GM12878 (cell line): Measurements from ENCODE around the gene DISC1. TPM values are rescaled to one million over a fixed set of nuclear protein-coding genes. Genes with fewer than 3 reads are reported as not detected.

Source experiments
- ATAC-seq: fragments of 200-7000 bp; cut with Tn5 transposase; 3 replicates; pipeline ENCODE4 v1.9.1; 2020; ENCODE audit warnings: mild to moderate bottlenecking, moderate library complexity
- BruUV-seq: library from RNA; stranded (reverse); fragments of 400-500 nt; replicated peaks from 2 replicates; lab custom pipeline; 2021; lab: Mats Ljungman, UMichigan
- CTCF ChIA-PET: fragments of 300-600 bp; sonication (Branson Sonifier 250); formaldehyde crosslinking; extraction: SDS; loops from one replicate; lab custom pipeline; 2021; ENCODE audit warnings: inconsistent platforms; lab: Yijun Ruan, JAX
- POLR2A ChIA-PET: fragments of 350-600 bp; formaldehyde crosslinking; extraction: SDS; loops from one replicate; lab custom pipeline; 2021; ENCODE audit warnings: inconsistent platforms; lab: Charles Lee
- RAD21 ChIA-PET: fragments of 300-600 bp; sonication (Branson Sonifier 250); formaldehyde crosslinking; loops from one replicate; lab custom pipeline; 2023; ENCODE audit warnings: antibody characterized with exemption; ENCODE audit not compliant: unreplicated experiment; lab: Charles Lee
- SMC1A ChIA-PET: fragments of 300-600 bp; sonication (Branson Sonifier 250); formaldehyde crosslinking; loops from one replicate; lab custom pipeline; 2023; ENCODE audit not compliant: unreplicated experiment, uncharacterized antibody; lab: Charles Lee
- DNase-seq: peaks from one replicate; pipeline ENCODE4 v3.0.0-alpha.2; 2011; ENCODE audit warnings: low read depth, low spot score
- FAIRE-seq: peaks from 3 replicates; lab custom pipeline; 2011; peaks lifted over from hg19 to GRCh38; lab: Jason Lieb, UNC
- H2AFZ ChIP-seq: 2 replicates; pipeline ENCODE4 v1.6.0; 2011; ENCODE audit warnings: low read depth, low read length, control low read depth; ENCODE audit not compliant: control insufficient read depth
- H3K27ac ChIP-seq: 2 replicates; pipeline ENCODE4 v1.5.1; 2011; ENCODE audit warnings: control low read depth; ENCODE audit not compliant: control insufficient read depth, insufficient read depth
- H3K27me3 ChIP-seq, 2 experiments: replicated peaks in 1 of 2; 2 replicates each; pipeline versions ENCODE4 v1.6.0 to v1.6.1; 2011; ENCODE audit warnings: low read length in 1 of 2; ENCODE audit not compliant: control insufficient read depth in 2 of 2, insufficient read depth in 2 of 2
- H3K36me3 ChIP-seq, 2 experiments: 2 replicates each; pipeline ENCODE4 v1.5.1; 2011; ENCODE audit warnings: low read length in 1 of 2; ENCODE audit not compliant: control insufficient read depth in 2 of 2, insufficient read depth in 2 of 2
- H3K4me1 ChIP-seq: 2 replicates; pipeline ENCODE4 v1.6.1; 2011; ENCODE audit warnings: mild to moderate bottlenecking, low read length, moderate library complexity, mixed read lengths; ENCODE audit not compliant: control insufficient read depth, insufficient read depth
- H3K4me2 ChIP-seq: 2 replicates; pipeline ENCODE4 v1.6.0; 2011; ENCODE audit warnings: control low read depth; ENCODE audit not compliant: control insufficient read depth, insufficient read depth
- H3K4me3 ChIP-seq: fragments of 200-600 bp; sonication (generic); 2 replicates; pipeline ENCODE4 v1.5.1; 2016
- H3K79me2 ChIP-seq: 2 replicates; pipeline ENCODE4 v1.6.0; 2011; ENCODE audit warnings: low read length; ENCODE audit not compliant: control insufficient read depth, insufficient read depth
- H3K9ac ChIP-seq: 2 replicates; pipeline ENCODE4 v1.8.0; 2011; ENCODE audit warnings: low read length, control low read depth, mixed read lengths; ENCODE audit not compliant: control insufficient read depth, insufficient read depth
- H3K9me3 ChIP-seq: replicated peaks from 3 replicates; pipeline ENCODE4 v1.5.1; 2011; ENCODE audit warnings: mild to moderate bottlenecking, low read length; ENCODE audit not compliant: control insufficient read depth, insufficient read depth
- H4K20me1 ChIP-seq: 2 replicates; pipeline ENCODE4 v1.6.0; 2011; ENCODE audit not compliant: control insufficient read depth, insufficient read depth
- CREB1 ChIP-seq: IDR thresholded peaks from 2 replicates; pipeline ENCODE4 v1.6.1; 2012; ENCODE audit warnings: low read depth, mild to moderate bottlenecking, inconsistent platforms
- HDAC2 ChIP-seq: fragments of 200-600 bp; sonication (generic); IDR thresholded peaks from 2 replicates; pipeline ENCODE4 v1.6.1; 2017
- JUND ChIP-seq: IDR thresholded peaks from 2 replicates; pipeline ENCODE4 v1.6.1; 2012; ENCODE audit warnings: low read depth, mild to moderate bottlenecking, low read length, improper control_type of control experiment, moderate library complexity
- ZBTB11 ChIP-seq: fragments of 450-650 bp; formaldehyde crosslinking; IDR thresholded peaks from 2 replicates; pipeline ENCODE4 v1.5.0; 2022; ENCODE audit warnings: mild to moderate bottlenecking, missing genetic modification characterization
- ZBTB4 ChIP-seq: fragments of 450-650 bp; formaldehyde crosslinking; IDR thresholded peaks from 2 replicates; pipeline ENCODE4 v1.4.0; 2022; ENCODE audit warnings: mild to moderate bottlenecking, moderate library complexity
- WGBS: methylation state at CpG from one replicate; pipeline ENCODE4 v1.1.6; 2016; ENCODE audit warnings: low lambda C conversion rate; ENCODE audit not compliant: insufficient replicate concordance, insufficient coverage; ENCODE audit errors: missing lambda C conversion rate; 5-methylcytosine and 5-hydroxymethylcytosine counted together
- in situ Hi-C: fragments of 300-500 bp; cut with MboI; formaldehyde crosslinking; loops from 9 replicates; pipeline ENCODE4 v1.14.3; 2018; ENCODE audit warnings: mixed read lengths
- intact Hi-C: fragments of 100-400 bp; cut with micrococcal nuclease; formaldehyde crosslinking; loops from one replicate; pipeline ENCODE4 v1.14.2; 2022; ENCODE audit not compliant: unreplicated experiment
- polyA plus RNA-seq, 11 experiments: library from polyadenylated mRNA; depleted of rRNA in 4 of 11; unstranded in 6 of 11; stranded (reverse) in 5 of 11; fragments of >200 nt; fragmentation: Nextera tagmentation in 4 of 11; fragmentation: Illumina TruSeq in 1 of 11; extraction: Ambion mirVana in 4 of 11; extraction: Trizol in 1 of 11; gene quantifications; 1 replicate in 1 of 11; 2 replicates in 10 of 11; pipeline versions ENCODE4 v1.2.1 to v1.2.3, GENCODE V29; 2011 to 2016; ENCODE audit warnings: inconsistent platforms in 2 of 11, missing spikeins in 2 of 11, low read depth in 1 of 11
- total RNA-seq, 4 experiments: library from RNA; depleted of rRNA in 3 of 4; stranded (reverse); fragments of >200 nt in 3 of 4; fragmentation: Illumina TruSeq in 1 of 4; extraction: Trizol in 1 of 4; gene quantifications; 2 replicates each; pipeline versions ENCODE4 v1.2.1 to v1.2.3, GENCODE V29; 2013 to 2021

The DISC1 gene
- total and polyA plus RNA-seq, 10 of the 15 experiments (the other 5 are each of a cell fraction or from before 2014, with no cell fraction given): 0.05 to 0.72 (median 0.19) TPM; not detected in 1

GRCh38 chr1:231674575-231674974 is 48.0 kb downstream of the DISC1 start:
- ChIA-PET CTCF (interaction anchor here (1.5 kb wide), 1 partner anchor 10 kb away, joined by 5 read pairs; no protein-coding TSS in a partner anchor), POLR2A (no interaction called here)
- Histone ChIP-seq H3K4me1 (no peaks in the 10 kb centered on the region), H3K9me3 (no peaks in the 10 kb centered on the region)
- no peak for TF ChIP-seq JUND
- TF ChIP-seq CREB1: no peak
- no peak for TF ChIP-seq ZBTB11 (CRISPR knock-in tag)
- no peak for TF ChIP-seq HDAC2
- no peak for TF ChIP-seq ZBTB4 (CRISPR knock-in tag)
- TF ChIP-seq, all 136 proteins: peak for 0
- FAIRE-seq (no peak), ATAC-seq (no peak), DNase-seq (no peak)
- no peak overlapping the region for H3K4me2 ChIP-seq
- no TSS peak for BruUV-seq
- no peak overlapping the region for H3K27ac ChIP-seq
- H3K4me3 ChIP-seq: no peak overlapping the region
- H3K9ac ChIP-seq: no peak overlapping the region
- H3K27me3 ChIP-seq: no peaks in the 10 kb centered on the region; a peak in 1 of 4 replicates
- H4K20me1 ChIP-seq: no peaks in the 10 kb centered on the region; the same call in 1 of the 2 replicates
- no peaks in the 10 kb centered on the region for H3K36me3 ChIP-seq
- RAD21 ChIA-PET: no interaction called here
- H2AFZ ChIP-seq: no peak overlapping the region
- intact Hi-C loops: no loop called here
- in situ Hi-C loops: no loop called here
- SMC1A ChIA-PET: no interaction called here
- WGBS: 31% methylated on average over 6 of the region's 6 CpGs
- no peaks in the 10 kb centered on the region for H3K79me2 ChIP-seq
